ENCODE results near the gene MTTP. TPM values are rescaled to one million over a fixed set of nuclear protein-coding genes. Genes with fewer than 3 reads are reported as not detected.
A peak's percentile ranks its signal among the peaks of the same experiment; 100 is the strongest.

Gene MTTP
- total and polyA plus RNA-seq, 2 donors (not counting 1 experiment from before 2014, with no cell fraction given), result 0.03 to 0.83 TPM

DNA sequence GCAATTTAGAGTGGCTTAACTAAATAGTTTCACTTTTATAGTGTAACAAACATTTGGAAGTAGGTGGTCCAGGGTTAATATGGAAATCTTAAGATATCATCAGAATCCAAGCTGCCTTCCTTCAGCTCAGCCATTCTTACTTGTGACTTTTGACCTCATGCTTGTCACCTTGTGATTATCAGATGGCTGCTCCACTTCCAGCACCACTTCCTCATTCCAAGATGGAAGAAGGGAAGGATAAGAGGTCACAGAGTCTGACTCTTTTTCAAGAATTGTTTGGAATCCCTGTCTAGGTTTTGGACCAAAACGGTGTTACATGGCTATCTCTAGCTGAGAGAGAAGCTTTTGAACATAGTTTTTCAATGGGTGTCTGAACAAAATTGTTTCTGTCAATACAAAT lies 39.9 kb downstream of the MTTP start:
- no peak for DNase-seq (ENCODE audit: low read depth in 2 of 2)
- Histone ChIP-seq H3K9ac (ENCODE audit: insufficient read depth, low read length) (no peak overlapping the region), H3K79me2 (ENCODE audit: control insufficient read depth, insufficient read depth, low read length) (no peaks in the 10 kb centered on the region), H3K4me2 (ENCODE audit: extremely low read depth, insufficient read depth, low read length) (no peak overlapping the region), H3K27me3 (ENCODE audit: control insufficient read depth, insufficient read depth, low read length) (no peaks in the 10 kb centered on the region), H3K9me3 (ENCODE audit: control insufficient read depth, insufficient read depth, low read depth, low read length) (no peaks in the 10 kb centered on the region), H3K36me3 (ENCODE audit: control insufficient read depth, insufficient read depth, low read length) (no peaks in the 10 kb centered on the region), H2AFZ (ENCODE audit: low read length) (no peak overlapping the region), H3K27ac (ENCODE audit: insufficient read depth, low read length) (no peak overlapping the region), H4K20me1 (ENCODE audit: control insufficient read depth, extremely low read depth, insufficient read depth, low read length) (no peaks in the 10 kb centered on the region), H3K4me3 (replicated peaks in 1 of 4; ENCODE audit: control extremely low read depth in 1 of 4, insufficient read depth in 1 of 4, low read depth in 3 of 4, low read length in 4 of 4) (no peak overlapping the region), H3K4me1 (ENCODE audit: control insufficient read depth, extremely low read depth, insufficient read depth, low read length) (no peaks in the 10 kb centered on the region)
- no peak for TF ChIP-seq EZH2 (IDR thresholded peaks at IDR 0.05; ENCODE audit: low read length, missing control alignments)
- TF ChIP-seq, protein P1, sequence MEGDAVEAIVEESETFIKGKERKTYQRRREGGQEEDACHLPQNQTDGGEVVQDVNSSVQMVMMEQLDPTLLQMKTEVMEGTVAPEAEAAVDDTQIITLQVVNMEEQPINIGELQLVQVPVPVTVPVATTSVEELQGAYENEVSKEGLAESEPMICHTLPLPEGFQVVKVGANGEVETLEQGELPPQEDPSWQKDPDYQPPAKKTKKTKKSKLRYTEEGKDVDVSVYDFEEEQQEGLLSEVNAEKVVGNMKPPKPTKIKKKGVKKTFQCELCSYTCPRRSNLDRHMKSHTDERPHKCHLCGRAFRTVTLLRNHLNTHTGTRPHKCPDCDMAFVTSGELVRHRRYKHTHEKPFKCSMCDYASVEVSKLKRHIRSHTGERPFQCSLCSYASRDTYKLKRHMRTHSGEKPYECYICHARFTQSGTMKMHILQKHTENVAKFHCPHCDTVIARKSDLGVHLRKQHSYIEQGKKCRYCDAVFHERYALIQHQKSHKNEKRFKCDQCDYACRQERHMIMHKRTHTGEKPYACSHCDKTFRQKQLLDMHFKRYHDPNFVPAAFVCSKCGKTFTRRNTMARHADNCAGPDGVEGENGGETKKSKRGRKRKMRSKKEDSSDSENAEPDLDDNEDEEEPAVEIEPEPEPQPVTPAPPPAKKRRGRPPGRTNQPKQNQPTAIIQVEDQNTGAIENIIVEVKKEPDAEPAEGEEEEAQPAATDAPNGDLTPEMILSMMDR (conservative IDR thresholded peaks at IDR 0.05 in 1 of 2, IDR thresholded peaks at IDR 0.05 in 1 of 2; ENCODE audit: low read depth in 1 of 2, low read length in 2 of 2), result no peak

DNA sequence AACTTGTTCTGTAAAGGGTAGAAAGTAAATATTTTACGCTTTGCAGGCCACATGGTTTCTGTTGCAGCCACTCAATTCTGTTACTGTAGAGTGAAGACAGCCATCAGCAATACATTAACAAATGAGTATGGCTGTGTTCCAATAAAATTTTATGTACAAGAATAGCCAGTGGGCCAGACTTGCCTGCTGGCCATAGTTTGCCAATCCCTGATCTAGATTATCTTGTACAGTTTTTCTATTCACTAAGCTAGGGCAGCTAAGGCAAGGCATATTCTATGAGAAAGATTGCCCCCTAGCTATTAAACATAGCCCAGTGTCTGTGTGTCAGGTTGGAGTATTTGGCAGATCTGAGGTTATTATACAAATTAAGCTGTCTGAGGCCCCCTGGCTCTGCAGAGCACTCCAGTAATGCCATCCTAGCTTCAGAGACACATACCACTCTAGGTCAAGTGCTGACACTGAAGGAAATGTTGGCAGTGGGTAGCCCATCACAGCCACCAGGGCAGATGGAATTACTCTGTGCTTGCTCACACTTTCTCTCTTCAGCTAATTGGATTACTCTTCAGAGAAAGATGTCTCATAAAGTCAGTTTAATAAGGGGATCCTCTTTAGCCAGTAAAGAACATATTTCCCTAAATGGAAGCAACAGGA lies 40.7 kb downstream of the MTTP start:
- no peak overlapping the region for H3K27ac ChIP-seq (ENCODE audit: insufficient read depth, low read length)
- no peaks in the 10 kb centered on the region for H3K36me3 ChIP-seq (ENCODE audit: control insufficient read depth, insufficient read depth, low read length)
- H3K4me2 ChIP-seq (ENCODE audit: extremely low read depth, insufficient read depth, low read length), result no peak overlapping the region
- H2AFZ ChIP-seq (ENCODE audit: low read length), result no peak overlapping the region
- no peaks in the 10 kb centered on the region for H3K4me1 ChIP-seq (ENCODE audit: control insufficient read depth, extremely low read depth, insufficient read depth, low read length)
- no peaks in the 10 kb centered on the region for H3K79me2 ChIP-seq (ENCODE audit: control insufficient read depth, insufficient read depth, low read length)
- H3K9ac ChIP-seq (ENCODE audit: insufficient read depth, low read length), result no peak overlapping the region
- DNase-seq (ENCODE audit: low read depth in 2 of 2), result no peak
- no peak overlapping the region for H3K4me3 ChIP-seq (replicated peaks in 1 of 4; ENCODE audit: control extremely low read depth in 1 of 4, insufficient read depth in 1 of 4, low read depth in 3 of 4, low read length in 4 of 4)
- no peaks in the 10 kb centered on the region for H3K9me3 ChIP-seq (ENCODE audit: control insufficient read depth, insufficient read depth, low read depth, low read length)
- H3K27me3 ChIP-seq (ENCODE audit: control insufficient read depth, insufficient read depth, low read length), result no peaks in the 10 kb centered on the region
- no peaks in the 10 kb centered on the region for H4K20me1 ChIP-seq (ENCODE audit: control insufficient read depth, extremely low read depth, insufficient read depth, low read length)
- TF ChIP-seq, protein P1 (conservative IDR thresholded peaks at IDR 0.05 in 1 of 2, IDR thresholded peaks at IDR 0.05 in 1 of 2; ENCODE audit: low read depth in 1 of 2, low read length in 2 of 2), result no peak
- no peak for TF ChIP-seq EZH2 (IDR thresholded peaks at IDR 0.05; ENCODE audit: low read length, missing control alignments)

DNA sequence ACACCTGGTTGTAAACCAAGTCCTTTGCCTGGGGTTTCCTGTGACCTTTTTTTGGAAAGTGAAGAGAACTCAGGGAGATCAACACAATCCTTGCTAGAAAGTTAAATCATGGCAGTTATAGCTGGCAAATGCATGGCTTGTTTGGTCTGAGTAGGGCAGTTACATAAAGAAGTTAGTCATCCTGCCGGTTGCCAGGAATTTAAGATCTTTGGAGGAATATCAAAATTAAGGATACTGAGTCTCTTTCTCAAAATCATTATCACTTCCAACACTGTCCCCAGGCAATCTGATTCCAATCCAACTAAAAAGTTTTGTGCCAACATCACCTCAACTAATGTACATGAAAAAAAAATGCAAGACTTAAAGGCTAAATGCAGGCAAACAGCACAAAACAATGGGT lies 42.8 kb downstream of the MTTP start:
- DNase-seq (ENCODE audit: low read depth in 2 of 2), result peak in 1 of 2 donors; percentile 1
- Histone ChIP-seq H3K4me2 (ENCODE audit: extremely low read depth, insufficient read depth, low read length) (no peak overlapping the region), H3K27ac (ENCODE audit: insufficient read depth, low read length) (no peak overlapping the region), H3K79me2 (ENCODE audit: control insufficient read depth, insufficient read depth, low read length) (no peaks in the 10 kb centered on the region), H3K36me3 (ENCODE audit: control insufficient read depth, insufficient read depth, low read length) (no peaks in the 10 kb centered on the region), H4K20me1 (ENCODE audit: control insufficient read depth, extremely low read depth, insufficient read depth, low read length) (no peaks in the 10 kb centered on the region), H3K4me3 (replicated peaks in 1 of 4; ENCODE audit: control extremely low read depth in 1 of 4, insufficient read depth in 1 of 4, low read depth in 3 of 4, low read length in 4 of 4) (no peak overlapping the region), H3K4me1 (ENCODE audit: control insufficient read depth, extremely low read depth, insufficient read depth, low read length) (no peaks in the 10 kb centered on the region), H3K9me3 (ENCODE audit: control insufficient read depth, insufficient read depth, low read depth, low read length) (no peaks in the 10 kb centered on the region), H3K27me3 (ENCODE audit: control insufficient read depth, insufficient read depth, low read length) (no peaks in the 10 kb centered on the region), H2AFZ (ENCODE audit: low read length) (no peak overlapping the region), H3K9ac (ENCODE audit: insufficient read depth, low read length) (no peak overlapping the region)
- no peak for TF ChIP-seq EZH2 (IDR thresholded peaks at IDR 0.05; ENCODE audit: low read length, missing control alignments)
- TF ChIP-seq, protein P1 (conservative IDR thresholded peaks at IDR 0.05 in 1 of 2, IDR thresholded peaks at IDR 0.05 in 1 of 2; ENCODE audit: low read depth in 1 of 2, low read length in 2 of 2), result no peak
